GM21737 (cell line): ENCODE measurements around the gene SNN.

Experiments used
- ATAC-seq: cut with Tn5 transposase; IDR thresholded peaks from one replicate; pipeline ENCODE4 v1.9.1; 2021; ENCODE audit warnings: mild to moderate bottlenecking, moderate library complexity; ENCODE audit not compliant: unreplicated experiment

The SNN gene

GRCh38 chr16:11677959-11678881 lies 10.0 kb downstream of the SNN start:
- no peak for ATAC-seq

- ATAC-seq: no peak
Observed at GRCh38 chr16:11679250-11679649, 11.0 kb downstream of the SNN start.

DNA sequence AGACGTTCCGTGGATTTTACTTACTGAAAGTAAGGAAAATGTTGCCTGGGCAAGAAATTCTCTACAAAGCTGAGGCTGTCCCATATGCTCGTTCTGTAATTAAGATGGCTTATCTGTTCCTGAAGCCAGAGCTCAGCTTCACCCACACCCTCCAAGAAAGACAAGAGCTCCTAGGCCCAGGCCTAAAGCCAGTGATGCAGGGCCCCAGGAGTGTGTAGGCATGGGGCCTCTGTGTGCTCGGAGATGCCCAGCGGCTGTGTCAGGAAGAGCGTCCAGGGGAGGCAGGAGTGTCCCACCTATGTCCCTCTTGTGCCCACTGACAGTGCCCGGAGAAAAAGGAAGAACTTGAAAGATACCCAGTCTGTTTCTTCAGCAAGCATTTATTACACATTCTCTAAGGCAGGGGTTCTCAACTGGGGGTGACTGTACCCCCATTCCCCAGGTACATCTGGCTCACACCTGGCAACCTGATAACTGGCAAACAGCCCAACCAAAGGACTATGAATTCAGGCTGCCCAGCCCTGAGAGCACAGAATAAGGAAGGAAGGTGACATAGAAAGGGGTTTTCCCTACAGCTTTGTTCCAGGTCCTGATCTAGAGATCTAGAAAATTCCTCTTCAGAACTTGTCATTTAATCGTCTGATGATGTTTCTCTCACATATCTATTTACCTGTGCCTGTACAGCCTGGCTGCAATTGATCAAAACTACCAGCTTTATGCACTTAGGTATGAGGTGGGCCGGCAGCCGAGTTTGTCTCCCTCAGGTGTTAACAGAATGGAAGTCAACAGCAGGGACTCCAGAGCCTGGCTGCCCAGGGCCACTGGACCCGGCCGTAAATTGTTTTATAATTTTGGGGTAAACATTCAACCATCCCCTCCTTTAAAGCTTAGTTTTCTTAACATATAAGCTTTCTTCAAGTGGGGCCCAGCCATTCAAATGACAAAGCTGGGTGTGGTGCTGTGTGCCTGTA lies 12.0 kb downstream of the SNN start:
- ATAC-seq: no peak

DNA sequence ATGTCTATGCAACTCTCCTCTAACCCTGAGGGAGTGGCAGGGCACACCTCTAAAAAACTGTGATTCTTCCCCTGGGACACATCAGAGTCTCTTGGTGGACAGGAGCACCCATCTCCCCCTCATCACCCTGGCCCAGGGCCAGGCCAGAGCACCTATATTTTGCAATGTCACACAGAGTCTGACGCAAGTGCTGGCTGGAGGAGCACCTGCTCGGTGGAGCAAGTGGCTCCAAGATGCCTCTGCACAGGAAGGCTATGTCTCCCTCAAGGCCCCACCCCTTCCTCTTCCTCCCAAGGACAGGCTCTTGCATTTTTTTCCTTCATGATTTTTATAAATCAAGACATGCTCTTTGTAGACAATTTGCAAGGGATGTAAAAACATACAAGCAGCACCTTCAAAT lies 13.3 kb downstream of the SNN start:
- no peak for ATAC-seq

GRCh38 chr16:11681976-11682654 lies 13.9 kb downstream of the SNN start:
- peak; percentile 36 for ATAC-seq

DNA sequence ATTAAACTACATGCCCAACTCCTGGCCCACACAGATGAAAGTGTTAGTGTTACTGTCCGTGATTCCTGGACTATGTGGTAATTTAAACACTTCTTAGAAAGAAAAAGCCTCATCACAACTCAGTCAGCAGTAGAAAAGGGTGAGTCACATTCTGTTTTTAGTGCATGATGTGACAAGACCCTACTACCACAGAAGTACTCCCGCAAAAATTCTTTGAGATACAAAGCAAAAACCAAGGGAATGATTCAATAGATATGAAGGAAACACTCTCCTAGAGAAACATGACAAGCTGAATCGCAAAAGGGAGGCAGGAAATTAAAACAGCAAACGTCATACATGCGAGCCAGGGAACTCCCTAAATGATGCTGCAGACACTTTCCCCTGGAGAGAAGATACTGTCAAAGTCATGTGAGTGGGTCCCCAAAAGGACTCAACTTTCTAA lies 14.4 kb downstream of the SNN start:
- peak; percentile 15 for ATAC-seq

DNA sequence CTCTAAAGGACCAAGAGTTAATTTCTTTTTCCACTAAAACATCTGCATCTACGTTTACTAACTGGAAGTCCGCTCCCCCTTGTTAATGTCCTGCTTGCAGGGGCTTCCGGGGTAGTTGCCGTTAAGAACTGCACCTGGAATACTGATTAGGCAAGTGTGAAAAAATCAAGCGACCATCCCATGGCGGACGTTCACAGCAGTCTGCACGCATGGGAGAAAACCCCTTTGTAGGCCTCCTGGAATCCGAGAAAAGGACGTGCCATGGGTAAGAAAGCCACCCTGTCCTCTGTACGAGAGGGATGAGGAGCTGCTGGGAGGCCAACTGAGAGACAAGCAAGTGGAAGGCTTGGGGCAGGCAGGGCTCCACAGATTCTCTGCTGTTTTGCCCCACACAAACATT lies 14.9 kb downstream of the SNN start:
- no peak for ATAC-seq

DNA sequence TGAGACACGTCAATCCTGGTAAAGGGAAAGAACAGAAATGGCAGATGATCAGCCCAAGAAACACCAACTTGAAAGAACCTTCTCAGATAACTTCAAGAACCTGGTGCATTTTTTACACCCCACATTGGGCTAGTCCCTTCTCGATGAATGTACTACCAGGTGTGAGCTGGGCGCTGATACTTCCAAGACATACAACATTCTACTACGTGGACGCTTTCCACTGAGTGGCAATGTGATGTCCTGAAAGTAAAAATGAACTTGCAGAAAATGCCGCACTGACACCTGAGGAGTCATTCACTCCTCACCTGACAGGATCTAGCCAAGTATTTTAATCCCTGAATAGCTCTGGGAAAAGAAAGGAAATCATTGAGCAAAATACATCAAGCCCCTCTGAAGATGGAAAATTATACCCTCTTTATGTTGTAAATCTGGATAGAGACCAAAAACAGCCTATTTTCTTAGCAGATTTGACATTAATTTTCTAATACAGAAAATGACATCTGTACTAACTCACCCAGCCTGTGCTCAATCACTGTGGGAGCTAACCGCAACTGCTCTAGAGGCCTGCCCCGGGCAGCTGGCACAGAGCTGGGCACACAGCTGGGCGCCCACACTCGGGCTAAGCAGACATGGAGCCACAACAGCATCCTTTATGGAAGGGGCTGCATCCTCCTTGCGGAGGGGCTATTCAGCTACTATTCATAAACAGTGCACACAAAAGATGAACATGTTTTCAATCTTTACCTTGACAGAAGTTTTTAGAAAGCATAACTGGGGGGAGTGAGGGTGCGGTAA lies 16.2 kb downstream of the SNN start:
- ATAC-seq: no peak

- ATAC-seq: no peak
Observed at GRCh38 chr16:11685844-11686618, 17.8 kb downstream of the SNN start.

- ATAC-seq: no peak
Observed at GRCh38 chr16:11686713-11687380, 18.6 kb downstream of the SNN start.

- no peak for ATAC-seq
Observed at GRCh38 chr16:11687601-11688519, 19.6 kb downstream of the SNN start.

DNA sequence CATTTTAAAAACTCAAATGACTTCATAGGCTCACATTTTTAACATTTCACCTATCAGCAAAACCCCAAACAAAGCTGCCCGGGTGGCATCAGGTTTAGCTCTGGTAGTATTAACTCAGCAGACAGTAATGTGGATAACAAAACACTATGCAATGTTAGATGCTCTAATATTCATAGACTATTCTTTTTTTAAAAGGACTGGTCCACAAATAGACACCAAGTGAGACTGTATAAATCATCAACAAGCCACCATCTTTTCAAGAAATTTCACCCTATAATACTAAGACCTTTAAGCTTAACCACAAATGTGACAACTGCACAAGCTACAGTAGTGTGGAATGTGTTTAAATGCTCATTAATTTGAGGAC lies 20.2 kb downstream of the SNN start:
- ATAC-seq: no peak

GRCh38 chr16:11689031-11689840 lies 21.0 kb downstream of the SNN start:
- peak; percentile 67 for ATAC-seq

DNA sequence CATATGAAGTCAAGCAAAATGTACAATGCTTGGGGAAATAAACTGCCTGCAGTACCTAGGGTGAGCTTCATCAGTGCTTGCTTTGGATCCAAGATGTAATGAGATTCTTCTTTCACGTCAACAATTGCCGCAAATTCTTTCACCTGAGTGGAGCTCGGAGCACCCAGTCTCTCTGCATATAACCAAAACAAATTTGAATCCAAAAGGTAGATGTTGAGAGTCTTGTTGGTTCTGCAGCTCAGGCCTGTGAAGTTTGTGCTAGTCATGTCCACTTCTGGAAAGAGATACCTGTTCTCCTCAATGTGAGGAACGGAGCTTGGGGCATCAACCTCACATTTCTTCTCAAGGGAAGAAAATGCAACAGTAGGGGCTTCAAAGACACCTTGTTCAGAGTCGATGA lies 23.0 kb downstream of the SNN start:
- ATAC-seq: no peak

DNA sequence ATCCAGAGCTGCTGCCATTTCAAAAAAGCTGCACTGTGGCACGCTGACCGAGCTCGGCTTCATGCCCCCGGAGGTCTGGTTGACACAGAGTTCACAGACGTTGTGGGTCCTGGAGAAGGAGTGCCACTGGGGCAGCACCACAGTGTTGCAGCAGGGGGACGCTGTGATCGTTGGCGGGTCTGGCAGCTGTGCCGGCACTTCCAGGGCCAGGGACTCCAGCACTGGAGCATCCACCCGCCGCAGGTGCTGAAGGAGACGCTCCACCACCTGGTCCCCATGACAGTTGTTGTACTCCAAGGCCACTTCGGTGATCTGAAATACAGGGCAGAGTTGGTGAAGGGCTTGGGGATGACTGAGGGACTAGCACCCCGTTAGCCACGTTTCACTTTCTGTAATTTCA lies 23.5 kb downstream of the SNN start:
- ATAC-seq: no peak

GRCh38 chr16:11692171-11692570 lies 23.9 kb downstream of the SNN start:
- ATAC-seq: no peak

- no peak for ATAC-seq
Observed at GRCh38 chr16:11692651-11693050, 24.4 kb downstream of the SNN start.
